NCI-H748 treated with DMSO at 0.1 percent for 48 hours (cell line): ENCODE measurements around the gene ELOVL3.
"Not testable (repeated sequence)": the region's sequence is repeated elsewhere in the genome, so short reads cannot be mapped to it uniquely, and the experiment has no call there.

Source experiments
- DNase-seq: peaks from one replicate; lab custom pipeline; 2025; lab: John Stamatoyannopoulos, UW

Gene ELOVL3

DNA sequence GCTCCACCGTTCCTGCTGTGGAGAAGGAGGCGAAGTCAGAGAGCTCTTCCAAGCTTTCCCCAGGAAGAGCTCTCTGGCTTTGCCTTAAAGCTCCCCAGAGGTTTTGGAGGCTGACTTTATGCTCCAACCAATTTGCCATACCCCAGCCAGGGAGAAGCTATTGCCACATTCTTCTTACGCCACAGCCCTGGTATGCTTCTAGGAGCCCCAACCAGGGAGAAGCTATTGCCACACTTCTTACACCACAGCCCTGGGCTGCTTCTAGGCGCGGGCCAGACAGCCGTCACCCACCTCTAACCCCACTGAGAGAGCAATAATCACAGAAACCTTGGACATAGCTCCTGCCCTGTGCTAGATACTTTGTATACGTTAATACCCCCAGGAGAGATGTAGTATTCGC, 951 bp downstream of the ELOVL3 start:
- DNase-seq, result no peak

DNA sequence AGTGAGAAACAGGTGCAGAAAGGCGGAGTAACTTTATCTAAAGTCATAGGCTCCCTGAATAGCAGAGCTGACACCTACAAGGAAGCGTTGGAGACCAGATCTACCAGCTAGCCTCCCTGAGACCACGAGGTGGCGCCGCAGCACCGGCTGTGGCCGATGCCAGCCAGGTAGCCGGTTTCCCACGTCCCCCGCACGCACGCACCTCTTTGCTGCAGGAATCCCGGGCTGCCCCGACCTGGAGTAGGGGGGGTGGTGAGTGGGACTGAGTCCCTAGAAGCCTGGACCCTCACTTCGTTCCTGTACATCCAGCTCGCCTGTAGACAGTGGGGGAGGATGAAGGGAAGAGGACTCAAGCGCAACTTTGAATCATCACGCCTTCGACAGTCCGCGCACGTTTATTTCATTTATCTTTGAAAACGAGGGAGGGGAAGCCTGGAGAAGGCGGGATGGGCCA, 3.7 kb downstream of the ELOVL3 start:
- DNase-seq, result peak; percentile 44

- DNase-seq, result peak; percentile 30
Measured at GRCh38 chr10:102230264-102230860, 4.3 kb downstream of the ELOVL3 start.

GRCh38 chr10:102230861-102231356, 4.8 kb downstream of the ELOVL3 start:
- DNase-seq, result no peak

GRCh38 chr10:102231357-102232318, 5.5 kb downstream of the ELOVL3 start:
- peak; percentile 11 for DNase-seq

- no peak for DNase-seq
Measured at GRCh38 chr10:102233997-102234396, 7.9 kb downstream of the ELOVL3 start.

DNA sequence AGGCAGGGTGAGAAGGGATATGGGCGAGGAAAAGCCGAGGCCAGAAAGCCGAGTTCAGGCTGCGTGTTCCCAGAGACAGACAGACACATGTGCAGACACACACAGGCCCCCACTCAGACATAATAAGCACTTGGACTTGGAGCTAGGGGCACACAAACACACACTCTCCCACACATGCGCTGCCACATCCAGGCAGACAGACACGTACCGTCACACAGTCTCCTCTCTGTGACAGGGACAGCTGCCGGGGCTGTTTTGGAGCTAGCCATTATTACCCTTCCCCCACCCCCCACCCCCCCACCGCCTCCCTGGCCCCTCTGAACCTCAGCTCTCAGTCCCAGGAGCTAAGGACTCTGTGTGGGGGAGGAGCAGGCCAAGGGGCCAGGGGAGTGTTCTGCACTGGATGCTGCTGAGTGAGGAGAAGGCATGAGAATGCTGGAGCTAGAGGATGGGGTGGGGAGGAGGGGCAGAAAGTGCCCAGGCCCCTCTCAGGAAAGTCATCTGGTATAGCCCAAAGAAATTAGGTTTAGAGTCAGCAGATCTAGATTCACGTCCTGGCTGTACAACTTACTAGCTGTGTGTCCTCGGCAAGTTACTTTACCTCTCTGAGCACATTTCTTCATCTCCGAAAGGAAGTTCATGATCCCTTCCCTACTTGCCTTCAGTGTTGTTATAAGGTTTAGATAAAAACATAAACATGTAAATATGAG, 8.9 kb downstream of the ELOVL3 start:
- no peak for DNase-seq

DNA sequence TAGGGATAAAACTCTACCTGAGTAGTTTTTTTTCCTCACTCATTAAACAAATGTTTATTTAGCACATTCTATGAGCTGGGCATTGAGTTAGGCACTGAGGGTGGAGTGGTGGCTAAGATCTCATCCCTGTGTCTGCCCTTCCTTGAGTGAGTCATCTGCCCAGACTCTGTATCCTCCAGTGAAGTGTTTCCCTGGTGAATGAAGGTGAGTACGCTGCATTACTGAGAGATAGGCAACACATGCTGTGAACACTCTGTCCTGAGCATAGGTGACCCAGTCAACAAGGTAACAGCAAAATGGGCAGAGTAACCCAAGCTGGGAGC, 9.5 kb downstream of the ELOVL3 start:
- DNase-seq, result no peak

DNA sequence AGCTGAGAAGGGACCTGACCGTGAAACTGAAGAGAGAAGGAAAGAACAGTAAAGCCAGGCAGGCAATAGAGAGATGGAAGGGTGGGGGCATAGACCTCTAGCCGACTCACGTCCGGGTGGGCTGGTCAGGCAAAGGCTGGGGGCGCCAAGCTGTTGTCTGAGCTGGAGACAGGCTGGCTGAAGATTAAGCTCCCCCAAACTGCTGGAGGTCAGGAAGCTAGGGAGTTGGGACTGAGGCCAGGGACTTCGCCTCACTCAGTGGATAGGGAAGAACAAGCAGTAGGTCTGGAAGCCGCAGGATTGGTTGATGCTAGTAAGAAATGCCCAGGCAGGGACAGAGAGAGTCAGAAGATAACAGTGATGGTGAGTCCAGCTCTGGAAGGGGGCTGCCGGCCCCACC, 9.9 kb downstream of the ELOVL3 start:
- DNase-seq, result no peak

DNA sequence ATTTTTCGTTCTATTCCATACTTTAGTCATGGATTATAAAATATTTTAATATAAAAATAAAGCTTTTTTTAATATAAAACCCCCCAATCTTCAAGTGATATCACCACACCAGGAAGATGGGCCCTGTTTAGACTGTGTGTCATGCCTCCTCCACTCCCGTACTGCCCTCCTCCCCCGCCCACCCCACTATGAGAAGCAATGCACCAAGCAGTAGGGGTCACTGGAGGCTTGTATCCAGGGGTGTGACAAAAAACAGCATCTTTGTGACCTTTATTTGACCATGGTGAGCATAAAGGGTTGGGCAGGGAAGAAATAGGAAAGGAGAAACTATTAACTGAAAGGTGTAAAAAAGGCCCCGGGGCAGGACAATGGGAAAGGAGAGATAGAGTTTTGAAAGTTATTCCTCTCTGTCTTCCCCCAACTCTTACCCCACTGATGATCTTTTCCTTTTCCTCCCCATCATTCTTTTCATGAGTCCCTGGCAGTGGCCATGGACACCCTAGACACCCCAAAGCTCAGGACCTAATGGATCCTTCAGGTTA, 11.7 kb downstream of the ELOVL3 start:
- no peak for DNase-seq

DNA sequence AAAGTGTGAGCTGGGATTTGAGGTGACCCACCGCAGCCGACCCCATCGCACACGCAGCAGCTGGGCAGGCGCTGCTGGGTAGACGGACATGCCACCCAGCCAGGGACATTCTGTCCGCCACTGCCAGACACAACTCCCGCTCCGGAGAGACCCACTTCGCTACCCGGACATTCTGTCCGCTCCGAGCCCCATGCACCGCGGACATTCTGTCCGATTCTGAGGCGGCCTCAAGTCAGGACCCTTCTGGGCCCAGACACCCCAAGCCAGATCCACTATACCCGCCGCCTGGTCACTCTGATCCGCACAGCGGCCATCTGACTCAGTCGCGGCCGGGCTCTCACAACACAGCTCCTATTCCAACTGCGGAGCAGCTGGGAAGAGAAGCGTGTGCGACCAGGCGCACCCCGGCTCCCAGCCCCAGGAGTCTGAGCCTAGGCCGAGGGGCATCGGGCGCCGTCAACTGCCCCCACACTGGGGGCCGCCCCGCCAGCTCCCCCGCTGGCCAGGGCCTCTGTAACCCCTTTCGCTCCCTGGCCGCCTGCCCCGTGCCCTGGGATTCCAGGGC, 14.4 kb downstream of the ELOVL3 start:
- no peak for DNase-seq

DNA sequence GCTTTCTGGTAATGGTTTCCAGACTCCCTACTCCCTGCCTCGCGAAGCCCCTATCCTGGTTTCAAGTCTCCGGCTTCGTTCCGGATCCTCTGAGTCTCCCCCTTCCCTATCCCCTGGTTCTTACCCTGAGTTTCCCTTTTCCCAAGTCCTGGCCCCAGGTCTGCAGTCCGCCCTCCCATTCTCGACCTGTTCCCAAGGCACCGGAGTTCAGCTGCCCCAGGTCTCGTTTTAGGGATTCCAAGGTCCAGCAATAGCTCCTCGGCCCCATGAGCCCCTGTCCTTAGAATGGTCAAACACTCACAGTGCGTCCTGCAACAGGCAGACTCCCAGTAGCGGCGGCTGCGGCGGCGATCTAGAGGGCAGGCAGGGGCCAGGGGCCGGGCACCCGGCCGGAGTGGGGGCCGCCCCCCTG, 14.9 kb downstream of the ELOVL3 start:
- no peak for DNase-seq

- DNase-seq, result peak; percentile 52
Measured at GRCh38 chr10:102241444-102242117, 15.5 kb downstream of the ELOVL3 start, which contains the start of gene PITX3. Gene PITX3, minus strand, starts transcription at chr10:102241512. Its CDS starts 9,432 bp downstream, at chr10:102232080.

- no peak for DNase-seq
Measured at GRCh38 chr10:102242118-102242485, 16.0 kb downstream of the ELOVL3 start.

GRCh38 chr10:102243309-102243708, 17.2 kb downstream of the ELOVL3 start:
- no peak for DNase-seq

GRCh38 chr10:102245082-102245931, 19.2 kb downstream of the ELOVL3 start, which contains the start of gene GBF1:
Gene GBF1, plus strand, starts transcription at chr10:102245532. Its CDS starts 13,407 bp downstream, at chr10:102258939.
- DNase-seq, result peak; percentile 96

DNA sequence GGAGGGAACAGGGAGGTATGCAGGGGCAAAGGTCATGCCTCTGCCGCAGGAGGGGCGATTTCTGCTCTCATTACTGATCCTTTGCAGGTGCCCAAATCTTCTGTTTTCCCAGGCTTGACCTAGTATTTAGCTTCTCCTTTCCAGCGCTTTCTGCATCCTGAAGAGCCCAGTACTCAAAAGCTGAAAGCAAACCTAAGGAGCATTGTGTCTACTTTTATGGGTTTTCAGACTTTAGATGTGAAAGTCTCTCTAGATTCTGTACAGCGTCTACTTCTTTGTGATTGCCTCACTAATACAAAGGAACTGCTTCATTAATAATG, 19.8 kb downstream of the ELOVL3 start:
- DNase-seq, result no peak

GRCh38 chr10:102246261-102246660, 20.2 kb downstream of the ELOVL3 start:
- DNase-seq, result no peak

DNA sequence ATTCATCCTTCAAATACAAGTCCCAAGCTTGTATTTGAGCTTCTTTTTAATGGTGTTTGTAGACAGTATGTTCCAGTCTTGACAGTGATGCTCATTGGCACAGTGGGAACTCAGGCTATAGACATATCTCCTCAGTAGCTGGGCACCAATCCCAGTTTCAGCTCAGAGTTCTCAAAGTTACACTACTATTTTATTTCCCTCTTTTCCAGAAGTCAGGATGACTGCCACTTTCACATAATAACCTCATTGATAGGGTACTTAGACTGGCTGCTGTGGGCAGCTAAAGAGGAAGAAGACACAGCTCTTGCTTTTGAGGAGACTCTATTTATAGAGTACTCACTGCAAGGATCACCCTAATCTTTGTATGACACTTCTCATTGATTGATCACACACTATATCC, 21.6 kb downstream of the ELOVL3 start:
- no peak for DNase-seq

DNA sequence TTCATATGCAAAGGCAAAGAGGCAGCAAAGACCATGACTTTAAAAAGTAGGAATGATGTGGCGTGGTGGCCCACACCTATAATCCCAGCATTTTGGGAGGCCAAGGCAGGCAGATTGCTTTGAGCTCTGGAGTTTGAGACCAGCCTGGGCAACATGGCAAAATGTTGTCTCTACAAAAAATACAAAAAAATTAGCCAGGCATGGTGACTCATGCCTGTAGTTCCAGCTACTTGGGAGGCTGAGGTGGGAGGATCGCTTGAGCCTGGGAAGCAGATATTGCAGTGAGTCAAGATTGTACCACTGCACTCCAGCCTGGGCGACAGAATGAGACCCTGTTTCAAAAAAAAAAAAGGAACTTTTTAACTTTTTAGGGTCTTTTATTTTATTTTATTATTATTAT, 26.4 kb downstream of the ELOVL3 start:
- not testable (repeated sequence) for DNase-seq
